Lower lobe of right lung (tissue), 2 donors: ENCODE data around the gene LGI2. TPM values are rescaled to one million over a fixed set of nuclear protein-coding genes. Genes with fewer than 3 reads are reported as not detected.

Source experiments
- ATAC-seq, 2 donors: fragments of 200-7000 bp; cut with Tn5 transposase; one replicate each; pipeline ENCODE4 v1.9.1; 2020 to 2022; ENCODE audit warnings: mild to moderate bottlenecking in 2 of 2, moderate library complexity in 2 of 2
- DNase-seq: peaks from one replicate; pipeline ENCODE4 v3.0.0-alpha.2; 2020
- H3K27ac ChIP-seq: fragments of 200-600 bp; one replicate; pipeline ENCODE4 v1.8.0; 2022
- H3K27me3 ChIP-seq: fragments of 200-600 bp; one replicate; pipeline ENCODE4 v1.8.0; 2022; ENCODE audit warnings: low read depth
- H3K36me3 ChIP-seq: fragments of 200-600 bp; one replicate; pipeline ENCODE4 v1.8.0; 2022; ENCODE audit warnings: mild to moderate bottlenecking
- H3K4me1 ChIP-seq: fragments of 200-600 bp; one replicate; pipeline ENCODE4 v1.8.0; 2022
- H3K4me3 ChIP-seq: fragments of 200-600 bp; one replicate; pipeline ENCODE4 v1.8.0; 2022; ENCODE audit warnings: mild to moderate bottlenecking
- H3K9me3 ChIP-seq: fragments of 200-600 bp; one replicate; pipeline ENCODE4 v1.8.0; 2022
- CTCF ChIP-seq: fragments of 200-600 bp; IDR thresholded peaks from one replicate; pipeline ENCODE4 v1.8.0; 2022; ENCODE audit warnings: antibody characterized with exemption, mild to moderate bottlenecking
- intact Hi-C: fragments of 100-400 bp; cut with DNase I; formaldehyde crosslinking; loops from one replicate; pipeline ENCODE4 v1.11.0; 2022
- total RNA-seq: library from RNA; stranded (reverse); fragmentation: NEBNext Ultra II Directional; extraction: Animal tissue kit (Norgen Biotek cat#: 25700); gene quantifications from one replicate; pipeline ENCODE4 v1.2.1, GENCODE V29; 2021
- donor health status: DM: no; HTN: yes; CAD: no; lungs with severe emphysema.

The LGI2 gene
- total RNA-seq, 1 donor from 2014 or later = 1.3 TPM

- no peaks in the 10 kb centered on the region for H3K9me3 ChIP-seq
- DNase-seq = no peak
- no peak for ATAC-seq
- TF ChIP-seq CTCF = no peak
- H3K4me3 ChIP-seq = no peak overlapping the region
- no peaks in the 10 kb centered on the region for H3K36me3 ChIP-seq
- H3K27ac ChIP-seq = no peak overlapping the region
- intact Hi-C loops = no loop called here
- no peaks in the 10 kb centered on the region for H3K27me3 ChIP-seq
- peaks cover 14% of the 10 kb centered on the region for H3K4me1 ChIP-seq
These were observed 61.3 kb downstream of the LGI2 start for GRCh38 chr4:24969486-24969885.

DNA sequence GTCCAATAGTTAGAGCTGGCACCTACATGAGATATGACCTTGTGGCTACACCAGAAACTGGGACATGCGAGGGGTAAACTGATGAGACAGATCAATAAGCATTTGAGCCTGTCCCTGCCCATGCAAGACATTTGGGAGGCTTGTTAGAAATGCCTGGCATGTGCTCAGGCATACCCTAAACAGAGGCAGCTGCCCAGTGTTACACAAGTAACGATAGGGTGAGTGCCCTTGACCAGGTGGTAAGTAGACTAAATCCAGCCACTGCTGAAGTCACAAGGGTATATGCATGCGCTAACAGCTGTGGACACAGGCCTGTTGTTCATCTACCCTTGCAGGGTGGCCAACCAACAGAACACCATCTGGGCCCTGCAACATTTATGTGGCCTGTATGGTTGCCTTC is 61.8 kb downstream of the LGI2 start:
- DNase-seq (no peak), ATAC-seq (no peak)
- H3K36me3 ChIP-seq = no peaks in the 10 kb centered on the region
- no peak overlapping the region for H3K4me3 ChIP-seq
- no peaks in the 10 kb centered on the region for H3K27me3 ChIP-seq
- H3K9me3 ChIP-seq = no peaks in the 10 kb centered on the region
- intact Hi-C loops = no loop called here
- H3K27ac ChIP-seq = no peak overlapping the region
- no peak for TF ChIP-seq CTCF
- H3K4me1 ChIP-seq = peaks cover 12% of the 10 kb centered on the region

GRCh38 chr4:24968278-24968677 is 62.5 kb downstream of the LGI2 start:
- intact Hi-C loops = no loop called here
- Histone ChIP-seq H3K4me1 (peaks cover 4% of the 10 kb centered on the region), H3K9me3 (no peaks in the 10 kb centered on the region), H3K36me3 (no peaks in the 10 kb centered on the region), H3K4me3 (no peak overlapping the region), H3K27me3 (no peaks in the 10 kb centered on the region), H3K27ac (no peak overlapping the region)
- TF ChIP-seq CTCF = no peak
- ATAC-seq = no peak
- DNase-seq = no peak

- no peak overlapping the region for H3K4me3 ChIP-seq
- H3K27me3 ChIP-seq = no peaks in the 10 kb centered on the region
- TF ChIP-seq CTCF = no peak
- ATAC-seq = no peak
- H3K36me3 ChIP-seq = no peaks in the 10 kb centered on the region
- H3K27ac ChIP-seq = no peak overlapping the region
- no peaks in the 10 kb centered on the region for H3K4me1 ChIP-seq
- DNase-seq = no peak
- intact Hi-C loops = no loop called here
- H3K9me3 ChIP-seq = no peaks in the 10 kb centered on the region
These were observed 63.4 kb downstream of the LGI2 start for GRCh38 chr4:24967346-24967745.

GRCh38 chr4:24966076-24966475 is 64.7 kb downstream of the LGI2 start:
- H3K27me3 ChIP-seq = no peaks in the 10 kb centered on the region
- intact Hi-C loops = no loop called here
- no peak for TF ChIP-seq CTCF
- no peak overlapping the region for H3K27ac ChIP-seq
- DNase-seq = no peak
- no peak for ATAC-seq
- no peak overlapping the region for H3K4me3 ChIP-seq
- H3K9me3 ChIP-seq = no peaks in the 10 kb centered on the region
- no peaks in the 10 kb centered on the region for H3K36me3 ChIP-seq
- H3K4me1 ChIP-seq = no peaks in the 10 kb centered on the region

DNA sequence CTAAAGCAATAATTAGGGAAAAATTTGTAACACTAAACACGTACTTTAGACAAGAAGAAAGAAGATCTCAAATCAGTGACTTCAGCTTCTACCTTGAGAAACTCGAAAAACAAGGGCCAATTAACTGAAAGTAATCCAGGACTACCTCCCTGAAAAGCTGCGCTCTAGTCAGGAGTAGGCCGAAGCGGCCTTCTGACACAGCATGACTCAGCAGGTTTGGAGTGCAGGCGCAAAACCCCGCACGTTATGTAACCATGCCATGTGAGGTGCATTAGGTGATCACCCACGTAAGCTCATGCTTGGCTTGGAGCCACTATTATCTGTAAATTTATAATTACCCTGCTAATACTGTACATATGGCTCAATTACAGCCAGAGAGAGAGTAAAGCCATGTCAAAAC is 65.1 kb downstream of the LGI2 start:
- no peak overlapping the region for H3K27ac ChIP-seq
- H3K9me3 ChIP-seq = no peaks in the 10 kb centered on the region
- ATAC-seq (no peak), DNase-seq (no peak)
- no peaks in the 10 kb centered on the region for H3K4me1 ChIP-seq
- no peaks in the 10 kb centered on the region for H3K27me3 ChIP-seq
- H3K36me3 ChIP-seq = no peaks in the 10 kb centered on the region
- no peak overlapping the region for H3K4me3 ChIP-seq
- TF ChIP-seq CTCF = no peak
- intact Hi-C loops = no loop called here
